ENCODE measurements around the gene STXBP6. TPM values are rescaled to one million over a fixed set of nuclear protein-coding genes. Genes with fewer than 3 reads are reported as not detected.
A peak's percentile ranks its signal among the peaks of the same experiment; 100 is the strongest.

The STXBP6 gene
- polyA plus RNA-seq, 1 donor (not counting 4 experiments of a cell fraction or from before 2014, with no cell fraction given) = 1.4 TPM

DNA sequence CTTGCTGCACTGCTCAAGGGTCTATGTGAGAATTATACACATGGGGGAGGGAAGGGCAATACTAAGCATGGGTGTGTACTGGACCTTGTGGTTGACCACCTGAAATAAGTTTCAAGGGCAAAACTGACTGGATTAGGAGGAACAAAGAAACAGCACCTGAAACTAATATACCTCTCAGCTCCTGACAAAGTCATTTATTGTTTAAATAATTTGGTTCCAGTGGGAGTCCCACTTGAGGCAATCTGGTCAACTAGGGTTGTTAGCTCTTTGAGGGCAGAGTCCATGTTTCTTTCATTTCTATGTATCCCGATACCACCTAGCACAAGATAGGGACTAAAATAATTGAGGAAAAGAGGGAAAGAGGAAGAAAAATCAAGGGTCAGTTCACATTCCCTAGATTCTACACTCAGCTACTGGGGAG is 45.5 kb downstream of the STXBP6 start:
- Histone ChIP-seq H3K9me3 (ENCODE audit: control insufficient read depth, low read depth, low read length) (no peaks in the 10 kb centered on the region), H3K9ac (ENCODE audit: control insufficient read depth, extremely low read depth, insufficient read depth, low read length) (no peak overlapping the region), H3K4me2 (ENCODE audit: control insufficient read depth, extremely low read depth, insufficient read depth, low read depth, low read length) (no peak overlapping the region), H2AFZ (ENCODE audit: control insufficient read depth, low read length) (no peak overlapping the region), H3K36me3 (ENCODE audit: control insufficient read depth in 2 of 2, extremely low read depth in 1 of 2, insufficient read depth in 2 of 2, low read length in 2 of 2) (no peaks in the 10 kb centered on the region), H3K4me1 (ENCODE audit: control insufficient read depth, extremely low read depth, insufficient read depth, low read length) (peaks cover 35% of the 10 kb centered on the region), H3K9me1 (ENCODE audit: control insufficient read depth, extremely low read depth, insufficient read depth, low read length) (no peaks in the 10 kb centered on the region), H4K20me1 (ENCODE audit: control insufficient read depth, extremely low read depth, insufficient read depth, low read length) (no peaks in the 10 kb centered on the region), H3K79me2 (ENCODE audit: control insufficient read depth, insufficient read depth, low read length) (no peaks in the 10 kb centered on the region), H3K4me3 (ENCODE audit: control insufficient read depth in 2 of 3, extremely low read depth in 1 of 3, insufficient read depth in 2 of 3, low read depth in 1 of 3, low read length in 3 of 3) (no peak overlapping the region), H3K27ac (ENCODE audit: control insufficient read depth, insufficient read depth, low read length) (no peak overlapping the region), H3K27me3 (ENCODE audit: control insufficient read depth, extremely low read depth, insufficient read depth, low read length) (no peaks in the 10 kb centered on the region)
- FAIRE-seq (no peak), DNase-seq (ENCODE audit: low read depth, low spot score) (no peak)
- dilution Hi-C loops (cut with MboI; ENCODE audit: extremely low pct_ligation_motif_present, low sequenced_read_pairs) = no loop called here
- TF ChIP-seq EZH2 (IDR thresholded peaks at IDR 0.05; ENCODE audit: low read length) = no peak
- TF ChIP-seq, protein P1, sequence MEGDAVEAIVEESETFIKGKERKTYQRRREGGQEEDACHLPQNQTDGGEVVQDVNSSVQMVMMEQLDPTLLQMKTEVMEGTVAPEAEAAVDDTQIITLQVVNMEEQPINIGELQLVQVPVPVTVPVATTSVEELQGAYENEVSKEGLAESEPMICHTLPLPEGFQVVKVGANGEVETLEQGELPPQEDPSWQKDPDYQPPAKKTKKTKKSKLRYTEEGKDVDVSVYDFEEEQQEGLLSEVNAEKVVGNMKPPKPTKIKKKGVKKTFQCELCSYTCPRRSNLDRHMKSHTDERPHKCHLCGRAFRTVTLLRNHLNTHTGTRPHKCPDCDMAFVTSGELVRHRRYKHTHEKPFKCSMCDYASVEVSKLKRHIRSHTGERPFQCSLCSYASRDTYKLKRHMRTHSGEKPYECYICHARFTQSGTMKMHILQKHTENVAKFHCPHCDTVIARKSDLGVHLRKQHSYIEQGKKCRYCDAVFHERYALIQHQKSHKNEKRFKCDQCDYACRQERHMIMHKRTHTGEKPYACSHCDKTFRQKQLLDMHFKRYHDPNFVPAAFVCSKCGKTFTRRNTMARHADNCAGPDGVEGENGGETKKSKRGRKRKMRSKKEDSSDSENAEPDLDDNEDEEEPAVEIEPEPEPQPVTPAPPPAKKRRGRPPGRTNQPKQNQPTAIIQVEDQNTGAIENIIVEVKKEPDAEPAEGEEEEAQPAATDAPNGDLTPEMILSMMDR (optimal IDR thresholded peaks at IDR 0.05 in 1 of 3, IDR thresholded peaks at IDR 0.05 in 1 of 3, conservative IDR thresholded peaks at IDR 0.05 in 1 of 3; ENCODE audit: extremely low read depth in 1 of 3, insufficient read depth in 2 of 3, low read length in 3 of 3) = no peak

DNA sequence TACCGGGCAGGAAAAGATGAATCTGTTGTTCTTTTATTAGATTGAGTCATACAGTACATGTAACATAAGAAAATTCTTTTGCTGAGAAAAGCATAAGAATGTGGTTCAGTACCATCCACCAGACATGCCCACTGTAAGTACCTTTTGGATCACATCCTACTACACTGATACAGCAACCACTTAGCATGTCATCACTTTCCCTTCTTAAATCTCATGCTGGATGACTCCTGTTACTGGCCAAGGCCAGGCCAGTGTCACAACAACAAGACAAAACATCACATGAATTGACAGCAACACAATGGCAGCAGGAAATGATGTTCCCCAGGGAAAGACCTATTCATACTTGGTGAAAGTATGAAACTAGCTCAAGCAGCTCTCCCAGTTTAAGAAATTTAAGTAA is 46.4 kb downstream of the STXBP6 start:
- Histone ChIP-seq H3K79me2 (ENCODE audit: control insufficient read depth, insufficient read depth, low read length) (no peaks in the 10 kb centered on the region), H3K9me3 (ENCODE audit: control insufficient read depth, low read depth, low read length) (no peaks in the 10 kb centered on the region), H3K36me3 (ENCODE audit: control insufficient read depth in 2 of 2, extremely low read depth in 1 of 2, insufficient read depth in 2 of 2, low read length in 2 of 2) (no peaks in the 10 kb centered on the region), H3K4me1 (ENCODE audit: control insufficient read depth, extremely low read depth, insufficient read depth, low read length) (peaks cover 33% of the 10 kb centered on the region), H3K27me3 (ENCODE audit: control insufficient read depth, extremely low read depth, insufficient read depth, low read length) (no peaks in the 10 kb centered on the region), H3K9me1 (ENCODE audit: control insufficient read depth, extremely low read depth, insufficient read depth, low read length) (no peaks in the 10 kb centered on the region), H3K9ac (ENCODE audit: control insufficient read depth, extremely low read depth, insufficient read depth, low read length) (no peak overlapping the region), H2AFZ (ENCODE audit: control insufficient read depth, low read length) (no peak overlapping the region), H3K27ac (ENCODE audit: control insufficient read depth, insufficient read depth, low read length) (peak overlapping the region; percentile 39), H4K20me1 (ENCODE audit: control insufficient read depth, extremely low read depth, insufficient read depth, low read length) (no peaks in the 10 kb centered on the region), H3K4me3 (ENCODE audit: control insufficient read depth in 2 of 3, extremely low read depth in 1 of 3, insufficient read depth in 2 of 3, low read depth in 1 of 3, low read length in 3 of 3) (no peak overlapping the region), H3K4me2 (ENCODE audit: control insufficient read depth, extremely low read depth, insufficient read depth, low read depth, low read length) (no peak overlapping the region)
- TF ChIP-seq EZH2 (IDR thresholded peaks at IDR 0.05; ENCODE audit: low read length) = no peak
- TF ChIP-seq, protein P1 (optimal IDR thresholded peaks at IDR 0.05 in 1 of 3, IDR thresholded peaks at IDR 0.05 in 1 of 3, conservative IDR thresholded peaks at IDR 0.05 in 1 of 3; ENCODE audit: extremely low read depth in 1 of 3, insufficient read depth in 2 of 3, low read length in 3 of 3) = no peak
- DNase-seq (ENCODE audit: low read depth, low spot score) = peak; percentile 53
- dilution Hi-C loops (cut with MboI; ENCODE audit: extremely low pct_ligation_motif_present, low sequenced_read_pairs) = no loop called here
- peak; percentile 63 for FAIRE-seq
